NCI-H345 treated with DMSO at 0.1 percent for 48 hours (cell line): ENCODE results near the gene MAD1L1.

Experiments used
- DNase-seq: peaks from one replicate; lab custom pipeline; 2025; ENCODE audit not compliant: unreplicated experiment; lab: John Stamatoyannopoulos, UW

The MAD1L1 gene

GRCh38 chr7:2106440-2106839, 126.3 kb downstream of the MAD1L1 start:
- DNase-seq: no peak

- no peak for DNase-seq
Measured at GRCh38 chr7:2105917-2106316, 126.8 kb downstream of the MAD1L1 start.

- DNase-seq: no peak
Measured at GRCh38 chr7:2105280-2105679, 127.5 kb downstream of the MAD1L1 start.

- DNase-seq: no peak
Measured at GRCh38 chr7:2104716-2105115, 128.0 kb downstream of the MAD1L1 start.

GRCh38 chr7:2104107-2104710, 128.5 kb downstream of the MAD1L1 start:
- no peak for DNase-seq

- no peak for DNase-seq
Measured at GRCh38 chr7:2103071-2103898, 129.5 kb downstream of the MAD1L1 start.

- DNase-seq: no peak
Measured at GRCh38 chr7:2102375-2102723, 130.4 kb downstream of the MAD1L1 start.

GRCh38 chr7:2101630-2102374, 130.9 kb downstream of the MAD1L1 start:
- DNase-seq: no peak

- DNase-seq: no peak
Measured at GRCh38 chr7:2100278-2101208, 132.2 kb downstream of the MAD1L1 start.

GRCh38 chr7:2099048-2099957, 133.4 kb downstream of the MAD1L1 start:
- no peak for DNase-seq

- no peak for DNase-seq
Measured at GRCh38 chr7:2098496-2098895, 134.2 kb downstream of the MAD1L1 start.

- DNase-seq: no peak
Measured at GRCh38 chr7:2098056-2098455, 134.7 kb downstream of the MAD1L1 start.

GRCh38 chr7:2097492-2097891, 135.3 kb downstream of the MAD1L1 start:
- DNase-seq: no peak

- DNase-seq: no peak
Measured at GRCh38 chr7:2096692-2097387, 135.9 kb downstream of the MAD1L1 start.

- DNase-seq: no peak
Measured at GRCh38 chr7:2095436-2095835, 137.3 kb downstream of the MAD1L1 start.

- DNase-seq: no peak
Measured at GRCh38 chr7:2094454-2095045, 138.2 kb downstream of the MAD1L1 start.

GRCh38 chr7:2093843-2094220, 138.9 kb downstream of the MAD1L1 start:
- no peak for DNase-seq

- DNase-seq: no peak
Measured at GRCh38 chr7:2093215-2093842, 139.4 kb downstream of the MAD1L1 start.

- DNase-seq: no peak
Measured at GRCh38 chr7:2092279-2092678, 140.5 kb downstream of the MAD1L1 start.
